T-helper 2 cell (primary cell): ENCODE data around the gene CHAMP1.

Experiments
- DNase-seq, 5 experiments: peaks; one replicate each; pipeline versions ENCODE4 v3.0.0 to v3.0.0-alpha.2; 2012 to 2022
- total RNA-seq, 2 donors: gene quantifications; one replicate each; lab custom pipeline; 2026; lab: John Stamatoyannopoulos, UW

The CHAMP1 gene
- 1.6 to 4.9 reads per million in 2 donors for total RNA-seq

GRCh38 chr13:114314074-114314912 lies at the start of gene CHAMP1:
TSS of gene CHAMP1 (plus strand) at chr13:114314503. CDS start at chr13:114323843, 9,340 bp downstream.
- DNase-seq, result peak; percentile 80 to 98 (median 85)

GRCh38 chr13:114264886-114265611 lies 49.3 kb upstream of the CHAMP1 start:
- no peak for DNase-seq

GRCh38 chr13:114266241-114266640 lies 48.1 kb upstream of the CHAMP1 start:
- DNase-seq, result no peak

GRCh38 chr13:114268344-114269280 lies 45.7 kb upstream of the CHAMP1 start:
- DNase-seq, result peak in 2 of 5 experiments; percentile 27 to 48

DNA sequence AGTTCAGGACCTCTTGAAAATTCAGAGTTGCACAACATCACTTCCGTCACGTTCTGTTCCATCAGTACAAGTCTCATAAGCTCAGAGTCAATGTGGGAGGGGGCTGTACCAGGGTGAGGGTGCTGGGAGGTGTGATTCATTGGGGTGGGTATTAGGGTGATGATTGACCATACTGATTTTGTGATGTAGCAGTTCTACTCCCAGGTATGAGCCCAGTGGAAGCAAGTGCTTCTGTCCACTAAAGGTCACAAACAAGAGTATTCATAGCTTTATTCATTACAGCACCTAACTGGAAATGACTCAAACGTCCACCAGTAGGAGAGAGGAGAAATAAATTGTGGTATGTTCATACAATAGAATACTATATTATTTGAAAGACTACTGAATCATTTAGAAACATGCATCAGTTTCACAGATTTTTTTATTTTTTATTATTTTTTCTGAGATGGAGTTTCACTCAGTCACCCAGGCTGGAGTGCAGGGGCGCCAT lies 45.0 kb upstream of the CHAMP1 start:
- no peak for DNase-seq

- no peak for DNase-seq
Observed at GRCh38 chr13:114272977-114273376, 41.3 kb upstream of the CHAMP1 start.

- DNase-seq, result no peak
Observed at GRCh38 chr13:114275304-114275703, 39.0 kb upstream of the CHAMP1 start.

GRCh38 chr13:114279146-114279545 lies 35.2 kb upstream of the CHAMP1 start:
- no peak for DNase-seq

GRCh38 chr13:114279758-114280355 lies 34.4 kb upstream of the CHAMP1 start:
- peak in 1 of 5 experiments; percentile 10 for DNase-seq

GRCh38 chr13:114281351-114282040 lies 32.8 kb upstream of the CHAMP1 start, which contains the start of gene UPF3A:
TSS of gene UPF3A (plus strand) at chr13:114281601. CDS start at chr13:114281640, 39 bp downstream.
- DNase-seq, result peak; percentile 77 to 97 (median 82)

DNA sequence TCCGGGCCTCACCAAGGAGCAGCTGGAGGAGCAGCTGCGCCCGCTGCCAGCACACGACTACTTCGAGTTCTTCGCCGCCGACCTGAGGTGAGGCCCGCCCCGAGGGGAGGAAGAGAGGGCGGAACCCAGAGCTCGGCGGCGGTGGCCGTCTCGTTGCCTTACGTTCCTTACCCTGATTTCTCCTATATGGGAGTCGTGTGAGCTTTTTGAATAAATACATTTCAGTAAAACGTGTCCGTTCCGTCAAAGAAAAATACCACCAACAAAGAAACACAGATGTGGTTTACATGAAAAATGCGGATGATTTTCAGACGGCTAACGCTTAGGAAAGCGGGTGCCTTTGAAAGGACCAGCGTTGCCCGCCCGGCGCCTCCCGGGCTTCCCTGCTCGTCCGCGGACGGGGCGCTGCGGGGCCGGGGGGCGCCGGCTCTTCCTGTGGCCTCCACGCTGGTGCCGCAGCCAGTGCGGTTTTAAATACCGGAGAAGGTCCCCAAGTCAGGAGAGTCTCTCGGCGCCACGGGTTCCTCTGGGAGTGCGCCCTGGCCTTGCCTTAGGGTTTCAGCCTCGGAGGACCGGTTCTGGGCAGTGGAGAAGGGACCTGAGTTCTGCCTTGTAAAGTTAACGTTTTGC lies 32.1 kb upstream of the CHAMP1 start:
- DNase-seq, result peak in 4 of 5 experiments; percentile 8 to 87 (median 70)

DNA sequence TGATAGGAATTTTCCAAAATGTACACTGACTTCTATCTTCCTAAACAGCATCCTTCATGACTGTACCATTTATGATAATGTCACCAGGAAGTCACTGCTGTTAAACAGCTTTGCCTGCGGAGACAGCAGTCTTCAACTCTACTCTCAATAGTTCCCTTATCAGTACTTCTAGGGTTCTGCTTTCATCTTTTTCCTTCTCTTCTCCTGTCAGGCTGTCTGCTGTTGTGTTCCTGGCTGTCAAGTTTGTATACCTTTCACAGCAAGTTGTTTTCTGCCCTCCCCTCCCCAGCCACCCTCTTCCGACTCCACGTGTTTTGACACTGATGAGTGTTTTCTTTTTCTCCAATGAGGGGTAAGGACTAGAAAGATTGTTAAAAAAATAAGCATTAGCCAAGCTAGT lies 30.7 kb upstream of the CHAMP1 start:
- peak in 1 of 5 experiments; percentile 9 for DNase-seq

GRCh38 chr13:114284680-114285079 lies 29.6 kb upstream of the CHAMP1 start:
- no peak for DNase-seq

DNA sequence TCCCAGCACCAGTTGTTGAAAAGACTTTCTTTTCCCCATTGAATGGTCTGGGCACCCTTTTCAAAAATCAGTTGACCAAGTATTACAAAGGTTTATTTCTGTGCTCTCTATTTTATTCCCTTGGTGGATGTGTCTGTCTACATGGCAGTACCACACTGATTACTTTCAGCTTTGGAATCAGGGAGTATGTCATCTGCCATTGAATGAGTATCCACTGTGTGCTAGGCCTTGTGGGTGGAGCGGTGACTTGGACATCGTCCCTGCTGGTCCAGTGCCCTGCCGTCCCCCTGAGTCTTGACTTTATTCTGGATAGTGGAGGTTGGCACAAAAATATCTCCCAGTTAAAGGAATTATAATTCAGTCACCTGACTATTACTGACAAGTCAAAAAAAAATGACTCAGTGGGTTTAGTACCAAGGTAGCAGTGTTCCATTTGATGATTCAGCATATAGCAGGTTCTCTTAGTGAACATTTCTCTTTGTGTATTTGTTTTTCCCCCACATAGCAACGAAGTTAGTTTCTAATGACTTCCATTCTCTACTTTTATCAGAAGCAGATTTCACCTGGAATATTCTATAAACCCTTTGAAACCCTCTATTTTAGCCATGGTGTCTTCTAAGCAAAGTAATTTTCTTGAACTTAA lies 29.0 kb upstream of the CHAMP1 start:
- DNase-seq, result no peak

- DNase-seq, result no peak
Observed at GRCh38 chr13:114286808-114287207, 27.5 kb upstream of the CHAMP1 start.

- DNase-seq, result no peak
Observed at GRCh38 chr13:114288157-114288591, 26.1 kb upstream of the CHAMP1 start.

DNA sequence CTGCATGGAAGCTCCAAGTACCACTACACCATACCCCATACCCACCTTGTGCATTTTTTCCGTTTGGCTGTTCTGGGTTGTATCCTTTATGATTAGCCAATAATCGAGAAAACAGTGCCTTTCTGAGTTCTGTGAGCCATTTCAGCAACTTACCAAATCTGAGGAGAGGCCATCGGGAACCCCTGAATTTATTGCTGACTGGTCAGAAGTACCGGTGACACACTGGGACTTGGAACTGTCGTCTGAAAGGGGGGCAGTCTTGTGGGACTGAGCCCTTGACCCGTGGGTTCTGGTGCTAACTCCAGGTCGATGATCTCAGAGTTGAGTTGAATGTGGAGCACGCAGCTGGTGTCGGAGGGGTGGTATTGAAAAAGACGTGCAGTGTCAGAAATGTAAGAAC lies 17.9 kb upstream of the CHAMP1 start:
- no peak for DNase-seq

DNA sequence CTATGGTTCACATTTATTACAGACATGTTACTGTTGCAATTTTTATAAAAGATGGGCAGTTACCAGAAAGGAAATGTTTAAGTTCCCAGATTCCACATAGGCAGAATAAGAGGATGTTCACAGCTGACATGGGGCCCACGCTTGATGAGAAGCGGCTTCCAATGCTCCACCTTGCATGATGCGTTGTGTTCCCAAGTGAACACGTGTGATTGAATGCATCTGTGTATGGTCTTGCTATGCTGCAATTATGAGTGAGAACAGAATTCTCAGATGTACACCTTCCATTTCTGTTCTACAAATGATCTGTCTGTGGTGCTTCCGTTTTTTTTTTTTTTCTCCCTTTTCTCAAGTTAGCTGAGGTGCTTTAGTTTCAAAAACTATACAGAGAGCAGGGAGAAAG lies 17.4 kb upstream of the CHAMP1 start:
- no peak for DNase-seq

DNA sequence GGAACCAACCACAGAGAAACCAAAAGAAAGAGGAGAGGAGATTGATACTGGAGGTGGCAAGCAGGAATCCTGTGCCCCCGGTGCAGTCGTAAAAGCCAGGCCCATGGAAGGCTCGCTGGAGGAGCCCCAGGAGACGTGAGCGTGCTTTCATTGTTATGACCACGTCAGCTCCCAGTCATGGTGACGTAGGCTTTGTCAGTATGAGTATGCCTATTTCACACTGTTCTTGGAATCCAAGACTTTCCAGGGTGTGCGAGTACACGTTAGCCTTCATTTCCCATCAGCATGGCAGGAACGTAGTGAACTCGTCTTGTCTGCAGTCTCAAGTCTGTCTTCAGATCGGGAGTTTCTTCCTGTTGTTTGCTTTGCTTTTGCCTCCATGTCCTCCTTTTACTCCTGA lies 15.4 kb upstream of the CHAMP1 start:
- no peak for DNase-seq
